Measurements from ENCODE around the gene DDX5.

GRCh38 chr17:64484380-64484779 is 21.7 kb downstream of the DDX5 start:
- TF ChIP-seq PATZ1 (CRISPR knock-in tag; IDR thresholded peaks at IDR 0.05; ENCODE audit: borderline replicate concordance) (no peak), SNAI2 (CRISPR knock-in tag; IDR thresholded peaks at IDR 0.05) (no peak), ARNTL (CRISPR knock-in tag; IDR thresholded peaks at IDR 0.05; ENCODE audit: borderline replicate concordance, low read depth) (no peak), ZFP3 (CRISPR knock-in tag; IDR thresholded peaks at IDR 0.05) (no peak), POU6F1 (CRISPR knock-in tag; IDR thresholded peaks at IDR 0.05; ENCODE audit: borderline replicate concordance, low read depth) (no peak)
